DMS53 (cell line): ENCODE results near the gene C11orf52.

Source experiments
- DNase-seq: peaks from one replicate; lab custom pipeline; 2025; lab: John Stamatoyannopoulos, UW

C11orf52 gene

DNA sequence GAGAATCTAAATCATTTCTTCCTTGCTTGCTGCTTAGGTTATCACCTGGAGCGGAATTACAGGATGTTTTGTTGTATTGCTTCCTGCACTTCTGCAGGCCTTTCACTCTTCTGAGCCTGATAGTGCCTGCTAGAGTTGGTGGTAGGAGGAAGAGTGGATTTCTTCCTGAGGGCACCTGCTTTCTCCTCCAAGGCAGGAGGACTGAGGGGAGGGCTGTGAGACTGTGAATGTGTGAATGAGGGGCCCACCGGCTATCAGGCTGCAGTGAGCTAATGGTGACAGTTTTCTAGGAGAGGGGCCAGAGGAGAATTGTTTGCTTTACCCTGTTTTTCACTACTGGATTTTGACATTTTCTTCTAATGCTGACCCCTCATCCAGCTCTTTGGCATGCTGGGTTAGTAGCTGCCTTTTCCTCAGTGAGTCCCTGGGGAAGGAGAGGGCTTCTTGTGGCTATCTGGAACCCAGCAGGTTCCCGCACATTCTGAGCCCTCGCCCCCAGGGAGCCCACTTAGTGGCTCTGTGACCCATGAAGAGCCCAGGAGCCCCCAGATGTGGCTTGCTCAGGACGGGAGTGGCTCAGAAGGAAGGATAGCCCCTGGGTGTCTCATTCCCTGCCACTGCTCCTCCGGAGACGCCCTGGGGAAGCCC is 57.5 kb downstream of the C11orf52 start:
- DNase-seq = no peak
